Measurements from ENCODE around the gene DNAH14. TPM values are rescaled to one million over a fixed set of nuclear protein-coding genes. Genes with fewer than 3 reads are reported as not detected.
"Not testable (repeated sequence)": the region's sequence is repeated elsewhere in the genome, so short reads cannot be mapped to it uniquely, and the experiment has no call there.

The DNAH14 gene
- total RNA-seq, 1 donor from 2014 or later, result 84.7 TPM

- H3K4me1 Mint-ChIP-seq, result no peaks in the 10 kb centered on the region
- no peaks in the 10 kb centered on the region for H3K27me3 Mint-ChIP-seq (ENCODE audit: low read depth)
- H3K4me3 Mint-ChIP-seq, result no peak overlapping the region
- TF ChIP-seq CTCF (IDR thresholded peaks at IDR 0.05; ENCODE audit: unreplicated experiment), result no peak
- peaks cover 11% of the 10 kb centered on the region for H3K9me3 Mint-ChIP-seq
- H3K36me3 Mint-ChIP-seq, result peaks cover 34% of the 10 kb centered on the region
- no peak for DNase-seq (ENCODE audit: low spot score in 2 of 2, unreplicated experiment in 2 of 2)
- no peak overlapping the region for H3K27ac Mint-ChIP-seq
These were observed 222.6 kb downstream of the DNAH14 start for GRCh38 chr1:225152061-225152460.

GRCh38 chr1:225155555-225155954, 226.1 kb downstream of the DNAH14 start:
- no peak for TF ChIP-seq CTCF (IDR thresholded peaks at IDR 0.05; ENCODE audit: unreplicated experiment)
- Mint-ChIP-seq H3K4me3 (no peak overlapping the region), H3K4me1 (no peaks in the 10 kb centered on the region), H3K27me3 (ENCODE audit: low read depth) (no peaks in the 10 kb centered on the region), H3K36me3 (peaks cover 23% of the 10 kb centered on the region), H3K9me3 (no peaks in the 10 kb centered on the region), H3K27ac (no peak overlapping the region)
- no peak for DNase-seq (ENCODE audit: low spot score in 2 of 2, unreplicated experiment in 2 of 2)

GRCh38 chr1:225156254-225156653, 226.8 kb downstream of the DNAH14 start:
- no peak for TF ChIP-seq CTCF (IDR thresholded peaks at IDR 0.05; ENCODE audit: unreplicated experiment)
- H3K9me3 Mint-ChIP-seq, result no peaks in the 10 kb centered on the region
- H3K27ac Mint-ChIP-seq, result no peak overlapping the region
- H3K36me3 Mint-ChIP-seq, result peaks cover 21% of the 10 kb centered on the region
- no peaks in the 10 kb centered on the region for H3K4me1 Mint-ChIP-seq
- no peaks in the 10 kb centered on the region for H3K27me3 Mint-ChIP-seq (ENCODE audit: low read depth)
- no peak for DNase-seq (ENCODE audit: low spot score in 2 of 2, unreplicated experiment in 2 of 2)
- H3K4me3 Mint-ChIP-seq, result no peak overlapping the region

- Mint-ChIP-seq H3K27me3 (ENCODE audit: low read depth) (no peaks in the 10 kb centered on the region), H3K4me1 (no peaks in the 10 kb centered on the region), H3K4me3 (no peak overlapping the region), H3K36me3 (peaks cover 27% of the 10 kb centered on the region), H3K9me3 (peaks cover 5% of the 10 kb centered on the region), H3K27ac (no peak overlapping the region)
- TF ChIP-seq CTCF (IDR thresholded peaks at IDR 0.05; ENCODE audit: unreplicated experiment), result no peak
- no peak for DNase-seq (ENCODE audit: low spot score in 2 of 2, unreplicated experiment in 2 of 2)
These were observed 228.8 kb downstream of the DNAH14 start for GRCh38 chr1:225158291-225158690.

- no peak overlapping the region for H3K27ac Mint-ChIP-seq
- H3K9me3 Mint-ChIP-seq, result peaks cover 6% of the 10 kb centered on the region
- no peak for TF ChIP-seq CTCF (IDR thresholded peaks at IDR 0.05; ENCODE audit: unreplicated experiment)
- H3K27me3 Mint-ChIP-seq (ENCODE audit: low read depth), result no peaks in the 10 kb centered on the region
- no peaks in the 10 kb centered on the region for H3K4me1 Mint-ChIP-seq
- no peak for DNase-seq (ENCODE audit: low spot score in 2 of 2, unreplicated experiment in 2 of 2)
- H3K4me3 Mint-ChIP-seq, result no peak overlapping the region
- peaks cover 28% of the 10 kb centered on the region for H3K36me3 Mint-ChIP-seq
These were observed 230.3 kb downstream of the DNAH14 start for GRCh38 chr1:225159793-225160192.

GRCh38 chr1:225177409-225177808, 247.9 kb downstream of the DNAH14 start:
- not testable (repeated sequence) for H3K4me3 Mint-ChIP-seq; H3K27me3 Mint-ChIP-seq (ENCODE audit: low read depth); H3K4me1 Mint-ChIP-seq; H3K27ac Mint-ChIP-seq; DNase-seq (ENCODE audit: low spot score in 2 of 2, unreplicated experiment in 2 of 2)
- Mint-ChIP-seq H3K9me3 (peaks cover 72% of the 10 kb centered on the region), H3K36me3 (peaks cover 75% of the 10 kb centered on the region)

All from mesothelial cell of epicardium (in vitro differentiated cells).